ENCODE data around the gene SPDYA.

DNA sequence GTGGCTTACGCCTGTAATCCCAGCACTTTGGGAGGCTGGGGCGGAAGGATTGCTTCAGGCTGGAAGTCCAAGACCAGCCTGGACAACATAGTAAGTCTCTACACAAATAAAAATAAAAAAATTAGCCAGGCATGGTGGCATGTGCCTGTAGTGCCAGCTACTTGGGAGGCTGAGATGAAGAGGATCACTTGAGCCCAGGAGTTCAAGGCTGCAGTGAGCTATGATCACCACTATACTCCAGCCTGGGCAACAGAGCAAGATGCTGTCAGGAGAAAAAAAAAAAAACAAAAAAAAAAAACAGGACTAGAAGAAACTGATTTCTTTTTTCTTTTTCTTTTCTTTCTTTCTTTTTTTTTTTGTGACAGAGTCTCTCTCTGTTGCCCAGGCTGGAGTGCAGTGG is 13.6 kb downstream of the SPDYA start:
- TF ChIP-seq, protein P1, sequence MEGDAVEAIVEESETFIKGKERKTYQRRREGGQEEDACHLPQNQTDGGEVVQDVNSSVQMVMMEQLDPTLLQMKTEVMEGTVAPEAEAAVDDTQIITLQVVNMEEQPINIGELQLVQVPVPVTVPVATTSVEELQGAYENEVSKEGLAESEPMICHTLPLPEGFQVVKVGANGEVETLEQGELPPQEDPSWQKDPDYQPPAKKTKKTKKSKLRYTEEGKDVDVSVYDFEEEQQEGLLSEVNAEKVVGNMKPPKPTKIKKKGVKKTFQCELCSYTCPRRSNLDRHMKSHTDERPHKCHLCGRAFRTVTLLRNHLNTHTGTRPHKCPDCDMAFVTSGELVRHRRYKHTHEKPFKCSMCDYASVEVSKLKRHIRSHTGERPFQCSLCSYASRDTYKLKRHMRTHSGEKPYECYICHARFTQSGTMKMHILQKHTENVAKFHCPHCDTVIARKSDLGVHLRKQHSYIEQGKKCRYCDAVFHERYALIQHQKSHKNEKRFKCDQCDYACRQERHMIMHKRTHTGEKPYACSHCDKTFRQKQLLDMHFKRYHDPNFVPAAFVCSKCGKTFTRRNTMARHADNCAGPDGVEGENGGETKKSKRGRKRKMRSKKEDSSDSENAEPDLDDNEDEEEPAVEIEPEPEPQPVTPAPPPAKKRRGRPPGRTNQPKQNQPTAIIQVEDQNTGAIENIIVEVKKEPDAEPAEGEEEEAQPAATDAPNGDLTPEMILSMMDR (conservative IDR thresholded peaks at IDR 0.05 in 1 of 2, IDR thresholded peaks at IDR 0.05 in 1 of 2; ENCODE audit: extremely low read depth in 1 of 2, insufficient read depth in 1 of 2, low read depth in 1 of 2, low read length in 2 of 2), result no peak
- no peak for TF ChIP-seq EZH2 (IDR thresholded peaks at IDR 0.05; ENCODE audit: borderline replicate concordance, low read length)

All from mammary epithelial cell (primary cell).